ENCODE data around the gene TGFB1I1.

DNA sequence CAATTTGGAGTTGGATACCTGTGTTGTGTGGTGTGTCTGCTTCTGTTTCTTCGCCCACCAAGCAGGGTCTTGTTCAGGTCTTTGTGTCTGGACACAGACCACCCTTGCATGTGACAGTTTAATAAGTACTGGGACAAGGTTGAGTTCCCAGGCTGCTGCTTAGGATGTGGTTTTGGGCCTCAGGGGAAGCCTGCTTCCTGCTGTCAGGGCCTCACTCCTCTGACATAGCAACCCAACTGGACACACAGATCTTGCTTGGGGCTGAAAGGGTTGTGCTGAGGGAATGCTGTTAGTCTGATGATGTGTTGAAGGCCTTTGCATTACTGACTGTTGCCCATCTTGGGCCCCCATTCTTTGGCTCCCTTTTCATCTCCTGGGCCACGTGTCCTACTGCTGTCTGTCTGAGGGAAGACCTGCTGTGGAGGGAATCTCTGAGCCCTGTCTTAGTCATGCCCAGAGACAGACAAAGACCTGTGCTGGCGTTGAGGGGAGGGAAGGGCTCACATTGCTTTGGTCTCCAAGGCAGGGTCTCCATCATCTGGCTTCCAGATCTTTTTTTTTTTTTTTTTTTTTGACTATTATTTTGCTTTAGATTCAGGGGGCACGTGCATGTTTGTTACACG lies 4.7 kb upstream of the TGFB1I1 start:
- no peak for TF ChIP-seq ZNF8 (CRISPR knock-in tag; IDR thresholded peaks at IDR 0.05)
- TF ChIP-seq OSR1 (CRISPR knock-in tag; IDR thresholded peaks at IDR 0.05) = no peak
- no peak for TF ChIP-seq ZNF565 (CRISPR knock-in tag; conservative IDR thresholded peaks at IDR 0.05; ENCODE audit: low read depth)
- TF ChIP-seq, protein P1, sequence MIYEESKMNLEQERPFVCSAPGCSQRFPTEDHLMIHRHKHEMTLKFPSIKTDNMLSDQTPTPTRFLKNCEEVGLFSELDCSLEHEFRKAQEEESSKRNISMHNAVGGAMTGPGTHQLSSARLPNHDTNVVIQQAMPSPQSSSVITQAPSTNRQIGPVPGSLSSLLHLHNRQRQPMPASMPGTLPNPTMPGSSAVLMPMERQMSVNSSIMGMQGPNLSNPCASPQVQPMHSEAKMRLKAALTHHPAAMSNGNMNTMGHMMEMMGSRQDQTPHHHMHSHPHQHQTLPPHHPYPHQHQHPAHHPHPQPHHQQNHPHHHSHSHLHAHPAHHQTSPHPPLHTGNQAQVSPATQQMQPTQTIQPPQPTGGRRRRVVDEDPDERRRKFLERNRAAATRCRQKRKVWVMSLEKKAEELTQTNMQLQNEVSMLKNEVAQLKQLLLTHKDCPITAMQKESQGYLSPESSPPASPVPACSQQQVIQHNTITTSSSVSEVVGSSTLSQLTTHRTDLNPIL (CRISPR knock-in tag; IDR thresholded peaks at IDR 0.05; ENCODE audit: low read depth) = no peak
- no peak for TF ChIP-seq ESRRG (CRISPR knock-in tag; IDR thresholded peaks at IDR 0.05)
- TF ChIP-seq, protein P2, sequence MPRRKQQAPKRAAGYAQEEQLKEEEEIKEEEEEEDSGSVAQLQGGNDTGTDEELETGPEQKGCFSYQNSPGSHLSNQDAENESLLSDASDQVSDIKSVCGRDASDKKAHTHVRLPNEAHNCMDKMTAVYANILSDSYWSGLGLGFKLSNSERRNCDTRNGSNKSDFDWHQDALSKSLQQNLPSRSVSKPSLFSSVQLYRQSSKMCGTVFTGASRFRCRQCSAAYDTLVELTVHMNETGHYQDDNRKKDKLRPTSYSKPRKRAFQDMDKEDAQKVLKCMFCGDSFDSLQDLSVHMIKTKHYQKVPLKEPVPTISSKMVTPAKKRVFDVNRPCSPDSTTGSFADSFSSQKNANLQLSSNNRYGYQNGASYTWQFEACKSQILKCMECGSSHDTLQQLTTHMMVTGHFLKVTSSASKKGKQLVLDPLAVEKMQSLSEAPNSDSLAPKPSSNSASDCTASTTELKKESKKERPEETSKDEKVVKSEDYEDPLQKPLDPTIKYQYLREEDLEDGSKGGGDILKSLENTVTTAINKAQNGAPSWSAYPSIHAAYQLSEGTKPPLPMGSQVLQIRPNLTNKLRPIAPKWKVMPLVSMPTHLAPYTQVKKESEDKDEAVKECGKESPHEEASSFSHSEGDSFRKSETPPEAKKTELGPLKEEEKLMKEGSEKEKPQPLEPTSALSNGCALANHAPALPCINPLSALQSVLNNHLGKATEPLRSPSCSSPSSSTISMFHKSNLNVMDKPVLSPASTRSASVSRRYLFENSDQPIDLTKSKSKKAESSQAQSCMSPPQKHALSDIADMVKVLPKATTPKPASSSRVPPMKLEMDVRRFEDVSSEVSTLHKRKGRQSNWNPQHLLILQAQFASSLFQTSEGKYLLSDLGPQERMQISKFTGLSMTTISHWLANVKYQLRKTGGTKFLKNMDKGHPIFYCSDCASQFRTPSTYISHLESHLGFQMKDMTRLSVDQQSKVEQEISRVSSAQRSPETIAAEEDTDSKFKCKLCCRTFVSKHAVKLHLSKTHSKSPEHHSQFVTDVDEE (CRISPR knock-in tag; IDR thresholded peaks at IDR 0.05) = no peak
- TF ChIP-seq SNAI2 (CRISPR knock-in tag; IDR thresholded peaks at IDR 0.05) = no peak
- TF ChIP-seq, protein P3, sequence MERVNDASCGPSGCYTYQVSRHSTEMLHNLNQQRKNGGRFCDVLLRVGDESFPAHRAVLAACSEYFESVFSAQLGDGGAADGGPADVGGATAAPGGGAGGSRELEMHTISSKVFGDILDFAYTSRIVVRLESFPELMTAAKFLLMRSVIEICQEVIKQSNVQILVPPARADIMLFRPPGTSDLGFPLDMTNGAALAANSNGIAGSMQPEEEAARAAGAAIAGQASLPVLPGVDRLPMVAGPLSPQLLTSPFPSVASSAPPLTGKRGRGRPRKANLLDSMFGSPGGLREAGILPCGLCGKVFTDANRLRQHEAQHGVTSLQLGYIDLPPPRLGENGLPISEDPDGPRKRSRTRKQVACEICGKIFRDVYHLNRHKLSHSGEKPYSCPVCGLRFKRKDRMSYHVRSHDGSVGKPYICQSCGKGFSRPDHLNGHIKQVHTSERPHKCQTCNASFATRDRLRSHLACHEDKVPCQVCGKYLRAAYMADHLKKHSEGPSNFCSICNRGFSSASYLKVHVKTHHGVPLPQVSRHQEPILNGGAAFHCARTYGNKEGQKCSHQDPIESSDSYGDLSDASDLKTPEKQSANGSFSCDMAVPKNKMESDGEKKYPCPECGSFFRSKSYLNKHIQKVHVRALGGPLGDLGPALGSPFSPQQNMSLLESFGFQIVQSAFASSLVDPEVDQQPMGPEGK (CRISPR knock-in tag; IDR thresholded peaks at IDR 0.05; ENCODE audit: borderline replicate concordance) = no peak
- no peak for TF ChIP-seq ZFP30 (CRISPR knock-in tag; IDR thresholded peaks at IDR 0.05)
- TF ChIP-seq ZNF70 (CRISPR knock-in tag; IDR thresholded peaks at IDR 0.05) = no peak
- TF ChIP-seq TCF4 (CRISPR knock-in tag; IDR thresholded peaks at IDR 0.05; ENCODE audit: borderline replicate concordance) = no peak
- no peak for TF ChIP-seq GLIS3 (CRISPR knock-in tag; IDR thresholded peaks at IDR 0.05)
- no peak for TF ChIP-seq ZFP3 (CRISPR knock-in tag; IDR thresholded peaks at IDR 0.05)
